ENCODE measurements around the gene NDUFB2.
A peak's percentile ranks its signal among the peaks of the same experiment; 100 is the strongest.
"Not testable (repeated sequence)": the region's sequence is repeated elsewhere in the genome, so short reads cannot be mapped to it uniquely, and the experiment has no call there.

Gene NDUFB2

DNA sequence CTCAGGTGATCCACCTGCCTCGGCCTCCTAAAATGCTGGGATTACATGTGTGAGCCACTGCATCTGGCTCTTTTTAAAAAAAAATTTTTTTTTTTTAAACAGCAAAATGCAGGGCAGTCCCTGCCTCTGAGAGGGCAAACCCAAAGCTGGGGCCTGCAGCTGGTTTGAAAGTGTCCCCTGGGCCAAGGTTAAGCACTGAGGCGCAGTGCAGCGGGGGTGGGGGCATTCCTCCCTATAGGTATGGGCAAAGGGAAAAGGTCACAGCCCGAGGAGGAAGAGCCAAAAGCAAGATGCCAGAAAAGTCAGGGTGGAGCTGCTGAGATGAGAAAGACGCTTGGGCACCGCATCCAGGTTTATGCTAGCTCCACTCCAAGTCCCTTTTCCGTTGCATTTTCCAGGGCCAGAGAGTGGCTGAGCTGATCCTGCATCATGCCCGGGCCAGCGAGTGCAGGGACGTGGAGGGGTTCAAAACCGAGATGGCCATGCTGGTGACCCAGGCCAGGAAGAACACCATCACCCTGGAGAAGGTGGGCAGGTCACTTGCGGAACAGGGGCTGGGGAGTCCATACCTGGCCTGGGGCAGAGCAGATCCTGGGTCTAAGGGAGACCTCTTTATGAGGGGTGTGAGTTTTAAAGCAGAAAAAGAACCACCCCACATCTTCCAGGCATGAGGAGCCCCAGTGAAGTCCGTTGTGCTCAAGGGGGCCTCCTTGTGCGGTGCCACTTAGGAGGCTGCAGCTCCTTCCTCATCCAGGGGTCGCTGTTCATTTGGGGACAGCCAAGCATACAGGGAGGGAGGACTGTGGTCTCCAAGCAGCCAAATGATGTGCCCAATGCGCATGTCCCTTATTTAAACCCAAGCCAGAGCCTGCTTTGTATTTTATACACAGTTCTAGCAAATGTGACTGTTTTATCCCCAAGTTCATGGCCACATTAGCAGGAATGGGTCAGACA, 7.0 kb upstream of the NDUFB2 start:
- no peak for DNase-seq (ENCODE audit: low spot score)

DNA sequence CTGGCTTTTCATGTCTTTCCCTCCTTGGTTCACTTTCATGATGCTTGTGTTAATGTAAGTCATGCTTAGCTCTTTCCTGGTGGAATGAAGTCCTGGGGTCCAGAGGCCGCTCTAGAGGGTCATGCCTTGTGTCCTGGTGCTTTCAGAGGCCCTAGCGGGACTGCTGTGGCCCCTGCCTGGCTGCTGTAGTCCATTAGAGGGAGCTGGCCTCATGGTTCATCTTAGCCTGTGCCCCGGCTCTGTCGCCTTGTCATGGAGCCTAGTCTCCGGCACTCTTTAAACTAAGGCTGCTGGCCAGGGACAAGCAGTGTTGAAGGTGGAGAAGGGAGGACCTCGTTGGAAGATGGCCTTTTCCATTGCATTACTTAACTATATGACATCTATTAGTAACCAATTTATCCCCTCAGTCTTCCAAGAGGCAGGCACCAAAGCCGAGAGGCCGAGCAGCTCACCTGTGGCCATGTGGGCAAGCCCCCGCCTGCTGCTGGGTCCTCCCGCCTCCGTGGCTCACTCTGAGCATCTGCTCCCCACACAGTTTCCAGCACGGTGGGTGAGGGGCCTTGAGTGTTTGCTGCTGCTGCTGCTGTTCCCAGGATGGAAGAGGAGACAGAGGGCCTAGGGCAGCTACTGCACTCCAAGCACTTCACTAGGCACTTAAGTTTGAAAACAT, 5.0 kb upstream of the NDUFB2 start:
- DNase-seq (ENCODE audit: low spot score), result no peak

DNA sequence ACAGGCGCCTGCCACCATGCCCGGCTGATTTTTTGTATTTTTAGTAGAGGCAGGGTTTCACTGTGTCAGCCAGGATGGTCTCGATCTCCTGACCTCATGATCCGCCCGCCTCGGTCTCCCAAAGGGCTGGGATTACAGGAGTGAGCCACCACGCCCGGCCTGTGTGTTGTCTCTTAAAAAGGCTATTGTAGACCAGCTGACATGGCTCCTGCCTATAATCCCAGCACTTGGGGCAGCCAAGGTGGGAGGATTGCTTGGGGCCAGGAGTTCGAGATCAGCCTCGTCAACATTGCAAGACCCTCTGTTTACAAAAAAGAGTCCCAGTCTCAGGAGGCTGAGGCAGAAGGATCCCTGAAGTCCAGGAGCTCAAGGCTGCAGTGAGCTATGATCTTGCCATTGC, 2.7 kb upstream of the NDUFB2 start:
- not testable (repeated sequence) for DNase-seq (ENCODE audit: low spot score)

DNA sequence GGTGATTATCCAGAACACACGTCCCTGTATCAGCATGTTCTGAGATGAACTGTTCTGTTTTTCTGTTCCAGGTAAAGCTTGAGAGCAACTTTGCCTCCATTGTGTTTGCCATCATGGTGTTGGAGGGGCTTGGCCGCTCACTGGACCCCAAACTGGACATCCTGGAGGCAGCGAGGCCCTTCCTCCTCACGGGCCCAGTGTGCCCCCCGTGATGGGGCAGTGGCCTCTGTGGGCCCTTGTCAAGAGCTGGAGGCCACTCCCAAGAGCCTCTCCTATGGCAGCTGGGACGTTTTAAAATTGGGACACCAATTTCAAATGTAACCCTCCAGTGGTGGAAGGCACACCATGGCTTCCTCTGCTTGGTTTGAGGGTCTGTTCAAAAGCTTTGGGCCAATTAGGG, 1.9 kb upstream of the NDUFB2 start:
- no peak for DNase-seq (ENCODE audit: low spot score)

DNA sequence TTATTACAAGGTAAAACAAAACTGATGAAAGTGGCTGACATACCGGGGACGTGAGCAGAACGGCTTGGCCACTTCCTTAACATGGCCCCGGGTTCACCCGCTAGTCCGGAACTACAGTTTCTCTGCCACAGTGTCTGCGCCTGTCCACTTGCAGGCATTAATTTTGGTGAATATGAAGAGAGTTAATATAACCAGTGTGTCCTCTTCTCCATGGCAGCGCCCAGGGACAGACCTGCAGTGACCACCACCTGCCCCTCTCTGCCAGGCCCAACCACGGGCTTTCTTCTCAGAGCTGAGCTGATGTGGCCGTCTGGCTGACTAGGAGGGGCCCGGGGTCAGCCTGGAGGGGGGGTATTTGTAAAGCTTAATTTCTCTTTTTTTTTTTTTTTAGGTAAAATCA, 1.1 kb upstream of the NDUFB2 start:
- no peak for DNase-seq (ENCODE audit: low spot score)

DNA sequence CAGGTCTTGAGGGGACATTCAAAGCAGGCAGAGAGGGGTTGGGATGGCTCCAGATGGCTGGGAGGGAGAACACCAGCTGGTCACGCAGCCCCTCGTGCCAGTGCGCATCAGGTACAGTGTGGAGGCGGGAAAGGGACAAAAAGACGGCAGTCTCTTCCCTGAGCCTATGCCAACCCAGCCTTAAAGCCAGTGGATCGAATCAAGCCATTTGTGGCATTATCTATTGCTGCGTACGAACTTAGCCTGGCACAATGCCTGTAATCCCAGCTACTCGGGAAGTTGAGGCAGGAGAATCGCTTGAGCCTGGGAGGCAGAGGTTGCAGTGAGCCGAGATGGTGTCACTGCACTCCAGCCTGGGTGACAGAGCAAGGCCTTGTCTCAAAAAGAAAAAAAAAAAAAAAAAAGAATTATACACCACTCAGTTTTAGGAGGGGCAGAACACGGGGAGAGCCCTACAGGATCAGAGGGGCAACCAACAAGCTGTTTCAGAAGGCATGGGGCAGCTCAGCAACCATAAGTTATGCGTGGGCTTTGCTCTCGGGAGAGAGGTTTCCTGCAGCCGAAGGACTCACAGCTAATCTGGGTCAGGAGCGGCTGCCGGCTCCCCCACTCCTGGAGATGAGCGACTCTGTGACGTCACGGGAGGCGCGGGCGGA, 356 bp upstream of the NDUFB2 start:
- peak; percentile 97 for DNase-seq (ENCODE audit: low spot score)

DNA sequence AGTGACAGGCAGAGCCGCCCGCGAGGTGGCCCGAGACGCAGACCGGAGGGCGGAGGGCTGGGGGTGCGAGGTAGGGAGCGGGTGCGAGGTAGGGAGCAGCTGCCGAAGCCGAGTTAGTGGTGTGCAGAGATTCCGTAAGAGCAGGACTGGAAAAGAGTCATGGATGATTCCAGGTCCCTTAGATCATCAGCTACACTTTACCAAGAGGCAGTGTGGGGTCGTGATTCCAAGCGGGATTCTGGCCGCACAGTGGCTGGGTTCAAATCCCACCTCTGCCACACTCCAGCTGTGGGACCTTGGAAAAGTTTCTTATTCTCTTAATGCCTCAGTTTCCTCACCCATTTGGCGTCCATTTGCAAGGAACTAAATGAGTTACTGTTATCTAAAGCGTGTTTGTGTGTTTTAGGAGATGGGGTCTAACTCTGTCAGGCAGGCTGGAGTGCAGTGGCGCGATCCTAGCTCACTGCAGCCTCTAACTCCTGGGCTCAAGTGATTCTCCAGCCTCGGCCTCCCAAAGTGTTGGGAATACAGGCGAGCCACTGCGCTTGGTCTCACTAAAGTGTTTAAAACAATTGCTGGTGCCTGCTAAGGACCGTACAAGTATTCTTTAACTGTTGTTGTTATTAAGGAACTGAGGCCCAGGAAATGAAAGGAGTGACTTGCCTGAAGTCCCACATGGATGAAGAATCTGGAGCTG, 1.1 kb downstream of the NDUFB2 start:
- no peak for DNase-seq (ENCODE audit: low spot score)

DNA sequence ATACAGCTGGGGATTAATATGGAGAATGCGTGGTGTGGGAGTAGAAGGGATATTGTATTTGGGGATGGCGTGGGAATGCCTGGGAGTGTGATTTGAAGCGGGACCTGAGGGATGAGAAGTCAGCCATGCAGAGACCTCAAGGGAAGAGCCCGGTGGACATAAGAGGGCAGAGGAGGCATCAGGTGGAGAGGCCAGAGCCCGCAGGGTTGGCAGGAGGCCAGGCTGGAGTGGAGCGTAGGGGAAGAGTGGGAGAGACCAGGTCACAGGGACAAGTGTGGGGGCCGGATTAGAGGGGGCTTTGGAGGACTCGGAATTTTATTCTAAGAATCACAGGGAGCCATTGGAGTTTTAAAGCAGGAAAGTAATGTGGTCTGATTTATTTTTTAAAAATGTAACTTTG, 2.0 kb downstream of the NDUFB2 start:
- no peak for DNase-seq (ENCODE audit: low spot score)

DNA sequence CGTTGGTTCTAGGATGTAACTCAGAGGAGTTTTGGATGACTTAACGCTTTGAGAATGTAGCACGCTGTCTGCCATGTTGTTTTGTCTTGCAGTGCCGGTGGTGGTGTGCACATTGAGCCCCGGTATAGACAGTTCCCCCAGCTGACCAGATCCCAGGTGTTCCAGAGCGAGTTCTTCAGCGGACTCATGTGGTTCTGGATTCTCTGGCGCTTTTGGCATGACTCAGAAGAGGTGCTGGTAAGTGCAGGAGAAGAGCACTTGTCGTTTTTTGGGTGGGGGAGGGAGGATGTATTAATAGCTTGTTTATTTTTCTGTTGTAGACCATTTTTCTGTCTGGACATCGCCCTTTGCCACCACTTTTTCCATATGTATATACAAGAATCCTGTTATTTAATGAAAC, 6.3 kb downstream of the NDUFB2 start:
- no peak for DNase-seq (ENCODE audit: low spot score)

DNA sequence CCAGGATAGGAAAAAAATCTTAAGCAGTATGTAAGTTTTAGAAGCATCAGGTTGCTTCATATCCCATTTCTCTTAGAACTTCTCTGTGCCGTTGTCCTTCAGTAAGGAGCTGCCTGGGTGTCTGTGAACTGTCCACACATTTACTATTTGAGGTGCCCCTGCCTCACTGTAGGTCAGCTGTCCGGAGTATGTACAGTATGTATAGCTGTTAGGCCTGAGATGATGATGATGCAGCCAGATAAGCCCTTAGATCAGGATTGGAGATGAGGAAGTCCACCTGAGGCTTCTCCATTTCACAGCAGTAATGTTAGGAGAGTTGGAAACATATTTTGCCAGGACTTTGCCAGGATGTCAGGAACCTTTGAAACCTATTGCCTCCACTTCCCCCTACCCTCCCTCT, 7.7 kb downstream of the NDUFB2 start:
- DNase-seq (ENCODE audit: low spot score), result no peak

DNA sequence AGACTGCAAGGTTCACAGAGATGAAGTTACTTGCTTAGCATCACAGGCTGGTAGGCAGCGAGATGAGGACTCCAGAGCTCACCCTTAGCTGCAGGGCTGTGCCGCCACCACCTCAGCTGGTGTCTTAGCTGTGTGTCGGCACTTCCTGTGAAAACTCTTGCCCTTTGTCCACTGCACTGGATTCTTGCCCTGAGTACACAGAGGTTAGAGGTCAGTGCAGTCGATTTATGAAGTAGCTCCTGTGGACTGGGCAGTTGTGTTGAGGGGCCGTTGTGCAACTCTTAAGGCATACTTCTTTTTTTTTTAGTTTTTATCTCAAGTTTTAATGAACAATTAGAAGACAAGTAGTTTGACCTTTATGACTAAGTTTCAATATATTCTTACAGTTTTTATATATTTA, 10.6 kb downstream of the NDUFB2 start:
- no peak for DNase-seq (ENCODE audit: low spot score)

DNA sequence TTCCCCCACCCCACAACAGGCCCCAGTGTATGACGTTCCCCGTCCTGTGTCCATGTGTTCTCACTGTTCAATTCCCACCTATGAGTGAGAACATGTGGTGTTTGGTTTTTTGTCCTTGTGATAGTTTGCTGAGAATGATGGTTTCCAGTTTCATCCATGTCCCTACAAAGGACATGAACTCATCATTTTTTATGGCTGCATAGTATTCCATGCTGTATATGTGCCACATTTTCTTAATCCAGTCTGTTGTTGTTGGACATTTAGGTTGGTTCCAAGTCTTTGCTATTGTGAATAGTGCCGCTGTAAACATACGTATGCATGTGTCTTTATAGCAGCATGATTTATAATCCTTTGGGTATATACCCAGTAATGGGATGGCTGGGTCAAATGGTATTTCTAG, 12.3 kb downstream of the NDUFB2 start:
- not testable (repeated sequence) for DNase-seq (ENCODE audit: low spot score)

DNA sequence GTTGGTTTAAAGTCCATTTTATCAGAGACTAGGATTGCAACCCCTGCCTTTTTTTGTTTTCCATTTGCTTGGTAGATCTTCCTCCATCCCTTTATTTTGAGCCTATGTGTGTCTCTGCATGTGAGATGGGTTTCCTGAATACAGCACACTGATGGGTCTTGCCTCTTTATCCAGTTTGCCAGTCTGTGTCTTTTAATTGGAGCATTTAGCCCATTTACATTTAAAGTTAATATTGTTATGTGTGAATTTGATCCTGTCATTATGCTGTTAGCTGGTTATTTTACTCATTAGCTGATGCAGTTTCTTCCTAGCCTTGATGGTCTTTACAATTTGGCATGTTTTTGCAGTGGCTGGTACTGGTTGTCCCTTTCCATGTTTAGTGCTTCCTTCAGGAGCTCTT, 15.9 kb downstream of the NDUFB2 start:
- DNase-seq (ENCODE audit: low spot score), result not testable (repeated sequence)

DNA sequence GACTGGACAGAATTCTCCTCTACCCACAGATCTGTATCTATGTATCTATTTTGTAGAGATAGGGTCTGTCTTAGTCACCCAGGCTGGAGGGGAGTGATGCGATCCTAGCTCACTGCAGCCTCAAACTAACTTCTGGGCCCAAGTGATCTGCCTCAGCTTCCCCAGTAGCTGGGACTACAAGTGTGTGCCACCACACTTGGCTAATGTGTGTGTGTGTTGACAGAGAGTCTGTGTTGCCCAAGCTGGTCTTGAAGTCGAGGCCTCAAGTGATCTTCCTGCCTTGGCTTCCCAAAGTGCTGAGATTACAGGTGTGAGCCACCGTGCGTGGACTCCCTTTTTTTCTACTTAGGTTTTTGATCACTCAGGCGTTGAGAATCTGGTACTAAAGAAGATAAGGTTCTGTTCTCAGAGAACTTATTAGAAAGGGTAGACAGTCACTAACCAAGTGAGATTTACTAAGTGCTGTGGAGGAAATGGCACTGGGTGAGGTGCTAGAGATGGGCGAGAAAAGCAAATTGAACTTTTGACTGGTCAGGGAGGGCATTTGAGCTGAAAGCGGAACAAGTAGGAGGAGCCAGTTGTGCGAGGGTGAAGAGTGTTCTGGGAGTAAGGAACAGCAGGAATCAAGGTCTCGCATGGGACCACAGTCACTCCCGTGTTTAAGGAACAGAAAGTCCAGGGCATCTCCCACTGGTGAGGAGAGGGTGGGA, 18.0 kb downstream of the NDUFB2 start:
- DNase-seq (ENCODE audit: low spot score), result no peak

DNA sequence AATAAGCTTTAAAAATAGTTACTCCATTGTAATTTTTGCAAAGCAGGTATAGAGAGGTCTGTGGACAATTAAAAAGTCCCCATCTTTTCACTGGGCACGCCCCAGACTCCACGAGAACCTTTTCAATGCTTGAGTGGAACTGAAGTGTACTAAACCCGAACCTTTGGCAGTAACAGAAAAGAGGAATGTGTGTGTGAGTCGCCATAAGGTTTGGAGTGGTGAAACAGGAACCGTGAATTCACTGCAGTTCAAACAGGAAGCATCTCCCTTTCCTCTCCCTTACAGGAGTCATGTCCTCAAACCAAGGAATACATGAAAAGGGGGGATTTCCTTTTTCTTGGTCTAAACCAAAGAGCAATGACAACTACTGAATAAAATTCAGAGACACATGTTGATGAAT, 23.2 kb downstream of the NDUFB2 start:
- no peak for DNase-seq (ENCODE audit: low spot score)

DNA sequence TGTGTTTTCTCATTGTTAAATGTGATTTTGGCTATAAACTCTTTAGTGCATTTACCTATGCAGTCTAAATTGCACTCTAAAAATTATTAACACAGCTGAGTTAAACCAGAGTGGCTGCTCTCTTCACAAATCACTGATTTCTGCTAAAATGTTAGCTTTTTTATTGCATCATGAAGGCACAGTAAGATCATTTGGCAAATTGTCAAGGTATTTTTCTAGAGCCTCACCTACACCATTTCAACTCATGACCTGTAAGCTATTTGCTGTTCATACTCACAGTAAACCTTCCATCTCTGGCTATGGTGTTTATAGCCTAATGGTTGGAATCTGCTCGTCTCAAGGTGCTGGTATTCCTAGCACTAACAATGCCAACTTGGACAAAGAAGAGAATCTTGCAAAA, 25.7 kb downstream of the NDUFB2 start:
- DNase-seq (ENCODE audit: low spot score), result no peak

DNA sequence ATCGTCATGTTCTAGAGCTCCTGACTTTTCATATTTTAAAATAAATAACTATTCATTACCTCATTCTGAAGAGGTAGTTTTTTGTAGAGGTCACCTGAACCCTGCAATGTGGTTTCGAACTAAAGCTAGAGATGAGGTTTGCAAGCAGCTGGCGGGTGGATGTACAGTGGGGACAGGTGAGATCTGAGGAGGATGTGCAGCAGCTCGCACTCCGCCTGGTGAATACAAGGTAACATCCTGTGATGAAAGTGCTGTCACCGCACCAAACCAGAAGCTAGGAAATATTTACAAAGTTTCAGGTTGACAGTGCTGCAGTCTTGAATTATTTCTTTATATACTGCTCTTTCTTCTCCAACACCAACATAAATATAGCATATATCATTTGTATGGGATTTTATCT, 26.5 kb downstream of the NDUFB2 start:
- no peak for DNase-seq (ENCODE audit: low spot score)

DNA sequence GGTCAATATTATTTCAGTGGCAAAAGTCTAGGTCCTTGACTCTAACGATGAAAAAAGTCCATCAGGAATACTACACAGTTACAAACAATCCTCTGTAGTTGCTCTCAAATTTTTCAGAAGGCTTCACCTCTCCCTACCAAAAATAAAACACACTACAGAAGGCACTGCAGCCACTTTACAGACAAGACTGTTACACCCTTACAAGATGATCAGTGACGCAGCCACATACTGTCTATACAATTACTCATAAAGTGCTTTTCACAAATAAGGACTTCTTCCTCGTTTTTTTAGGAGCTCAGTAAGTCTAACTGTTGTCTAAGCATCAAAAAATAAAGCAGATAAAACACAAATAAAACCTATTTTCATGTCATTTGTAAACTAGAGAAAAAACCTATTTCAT, 27.1 kb downstream of the NDUFB2 start:
- DNase-seq (ENCODE audit: low spot score), result no peak

DNA sequence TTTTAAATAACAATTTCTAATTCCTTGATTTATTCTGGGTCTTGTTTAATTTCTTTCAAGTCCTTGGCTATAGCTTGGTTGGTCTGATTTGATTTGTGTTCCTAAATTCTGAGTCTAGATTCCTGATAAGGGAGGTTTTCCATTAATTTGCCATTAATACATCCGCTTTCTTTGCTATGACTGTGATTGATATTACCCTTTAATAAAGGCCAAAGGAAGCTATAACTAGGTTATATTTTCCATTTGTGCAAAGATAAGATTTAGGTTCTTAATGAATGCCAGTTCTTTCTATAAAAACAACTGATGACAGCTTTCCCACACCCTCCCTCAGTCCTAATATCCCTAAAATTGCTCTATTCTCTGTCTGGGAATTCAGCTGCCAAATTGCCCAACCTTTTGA, 28.2 kb downstream of the NDUFB2 start:
- no peak for DNase-seq (ENCODE audit: low spot score)

DNA sequence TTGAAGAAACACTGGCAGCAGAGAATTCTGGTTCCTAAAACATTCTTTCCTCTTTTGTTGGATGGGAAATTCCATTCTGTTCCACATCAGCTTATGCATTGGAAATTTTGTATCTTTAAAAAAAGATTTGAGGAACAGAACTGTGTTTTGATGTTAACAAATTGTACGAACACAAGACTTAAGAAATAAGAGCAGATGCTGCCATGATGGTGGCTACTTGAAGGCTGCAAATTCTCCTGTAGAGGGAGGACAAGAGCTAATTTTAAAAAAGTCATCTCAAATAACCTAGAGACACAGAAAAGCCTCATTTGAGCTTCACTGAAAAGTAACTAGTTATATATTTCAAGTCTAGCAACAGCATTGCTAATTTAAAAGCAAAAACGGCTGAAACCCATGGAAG, 29.8 kb downstream of the NDUFB2 start:
- no peak for DNase-seq (ENCODE audit: low spot score)

DNA sequence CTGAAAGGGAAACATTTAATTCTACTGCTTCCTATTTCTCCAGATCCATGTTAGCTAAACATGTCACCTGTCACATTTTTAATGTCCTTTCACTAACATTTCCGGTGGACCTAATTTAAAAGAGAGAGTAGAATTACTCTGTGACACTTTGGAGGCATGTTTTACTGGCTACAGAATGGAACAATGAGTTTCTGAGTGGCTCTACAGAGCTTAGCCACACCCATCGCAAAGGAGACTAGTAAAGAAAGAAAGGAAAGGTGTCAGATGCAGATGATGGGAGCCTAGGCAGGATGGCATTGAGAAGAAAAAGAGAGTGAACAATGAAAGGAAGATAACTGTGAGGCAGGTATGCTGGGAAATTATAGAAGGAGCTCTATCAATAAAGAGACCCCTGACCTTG, 35.9 kb downstream of the NDUFB2 start:
- no peak for DNase-seq (ENCODE audit: low spot score)

DNA sequence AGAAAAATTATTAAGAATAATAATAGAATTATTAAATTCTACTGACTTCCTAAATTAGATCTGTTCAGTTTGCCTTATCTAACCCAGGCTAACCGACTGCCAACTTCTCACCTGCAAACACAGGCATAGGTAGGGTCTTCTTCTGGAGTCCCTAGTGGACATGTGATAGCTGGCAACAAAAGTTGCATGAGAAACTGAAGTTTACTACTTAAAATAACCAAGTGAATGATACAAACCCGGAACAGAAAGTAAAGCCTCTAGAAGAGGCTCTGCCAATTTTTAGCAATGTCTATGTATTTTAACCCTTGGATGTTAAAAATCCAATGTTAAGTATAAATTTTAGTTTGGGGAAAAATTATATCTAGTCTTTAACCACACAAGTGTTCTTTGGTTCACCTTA, 37.6 kb downstream of the NDUFB2 start:
- DNase-seq (ENCODE audit: low spot score), result no peak
